HepG2 (cell line): ENCODE measurements around the gene RAPGEF5. TPM values are rescaled to one million over a fixed set of nuclear protein-coding genes. Genes with fewer than 3 reads are reported as not detected.

ENCODE experiments used
- ATAC-seq: fragments of 200-7000 bp; cut with Tn5 transposase; 3 replicates; pipeline ENCODE4 v1.9.1; 2020; ENCODE audit warnings: mild to moderate bottlenecking, moderate library complexity
- BruUV-seq: library from RNA; stranded (reverse); fragments of 400-500 nt; replicated peaks from 2 replicates; lab custom pipeline; 2021; lab: Mats Ljungman, UMichigan
- CTCF ChIA-PET: fragments of 300-600 bp; formaldehyde crosslinking; extraction: SDS; loops from one replicate; lab custom pipeline; 2021; ENCODE audit warnings: low total read pairs, inconsistent platforms, low intra/inter-chr PET ratio; lab: Yijun Ruan, JAX
- POLR2A ChIA-PET: fragments of 350-600 bp; sonication (Branson Sonifier 250); formaldehyde crosslinking; loops from one replicate; lab custom pipeline; 2020; ENCODE audit warnings: antibody characterized with exemption, inconsistent platforms; lab: Yijun Ruan, JAX
- DNase-seq: peaks from one replicate; pipeline ENCODE4 v3.0.0-alpha.2; 2015; ENCODE audit warnings: low spot score
- FAIRE-seq: peaks from 3 replicates; lab custom pipeline; 2011; peaks lifted over from hg19 to GRCh38; lab: Jason Lieb, UNC
- H2AFZ ChIP-seq: one replicate; pipeline ENCODE4 v1.6.1; 2011; ENCODE audit warnings: low read length, inconsistent platforms
- H3K27ac ChIP-seq: fragments of 300-600 bp; 3 replicates; pipeline ENCODE4 v1.8.0; 2011; ENCODE audit warnings: mixed run types, mild to moderate bottlenecking, mixed read lengths, low read length, inconsistent platforms; ENCODE audit not compliant: insufficient read depth; ENCODE audit errors: extremely low read length
- H3K27me3 ChIP-seq, 2 experiments: fragments of 200-600 bp in 1 of 2; 2 replicates in 1 of 2; 3 replicates in 1 of 2; pipeline versions ENCODE4 v1.6.0 to v1.8.0; 2011; ENCODE audit warnings: low read length in 2 of 2, mild to moderate bottlenecking in 2 of 2, moderate library complexity in 2 of 2, inconsistent platforms in 1 of 2; ENCODE audit not compliant: insufficient read depth in 2 of 2, control insufficient read depth in 1 of 2
- H3K36me3 ChIP-seq, 2 experiments: fragments of 200-600 bp in 1 of 2; replicated peaks in 1 of 2; 2 replicates in 1 of 2; 3 replicates in 1 of 2; pipeline versions ENCODE4 v1.5.1 to v1.8.0; 2011; ENCODE audit warnings: low read length in 2 of 2, inconsistent platforms in 1 of 2; ENCODE audit not compliant: insufficient read depth in 2 of 2, control insufficient read depth in 1 of 2
- H3K4me1 ChIP-seq: 2 replicates; pipeline ENCODE4 v1.5.1; 2012; ENCODE audit warnings: low read length, inconsistent platforms; ENCODE audit not compliant: insufficient read depth
- H3K4me2 ChIP-seq: 2 replicates; pipeline ENCODE4 v1.6.0; 2011; ENCODE audit warnings: low read depth, low read length, inconsistent platforms
- H3K4me3 ChIP-seq, 3 experiments: fragments of 200-600 bp in 1 of 3; sonication (generic), shearing (Covaris generic) in 1 of 3; replicated peaks in 1 of 3; 2 replicates each; pipeline ENCODE4 v1.5.1; 2011 to 2016; ENCODE audit warnings: low read length in 3 of 3, inconsistent platforms in 2 of 3, low read depth in 2 of 3, mild to moderate bottlenecking in 2 of 3, control low read depth in 1 of 3, mixed read lengths in 1 of 3; ENCODE audit not compliant: insufficient read depth in 1 of 3
- H3K79me2 ChIP-seq: one replicate; pipeline ENCODE4 v1.6.1; 2011; ENCODE audit warnings: low read length, inconsistent platforms; ENCODE audit not compliant: insufficient read depth
- H3K9ac ChIP-seq: 2 replicates; pipeline ENCODE4 v1.6.0; 2011; ENCODE audit warnings: mild to moderate bottlenecking, low read depth, low read length, inconsistent platforms; ENCODE audit not compliant: insufficient read depth
- H3K9me3 ChIP-seq: 2 replicates; pipeline ENCODE4 v1.5.1; 2012; ENCODE audit warnings: mild to moderate bottlenecking, low read length
- H4K20me1 ChIP-seq: 2 replicates; pipeline ENCODE4 v1.6.0; 2011; ENCODE audit warnings: inconsistent platforms, mild to moderate bottlenecking, low read length, moderate library complexity; ENCODE audit not compliant: insufficient read depth
- DZIP1 ChIP-seq: sonication (generic); formaldehyde crosslinking; IDR thresholded peaks from 2 replicates; pipeline ENCODE4 v1.5.0; 2020; ENCODE audit warnings: mild to moderate bottlenecking, missing genetic modification reagents
- MATR3 ChIP-seq: sonication (generic); formaldehyde crosslinking; IDR thresholded peaks from 2 replicates; pipeline ENCODE4 v1.4.0; 2020; ENCODE audit warnings: missing genetic modification reagents
- ZNF232 ChIP-seq: sonication (generic); formaldehyde crosslinking; IDR thresholded peaks from 2 replicates; pipeline ENCODE4 v1.4.0; 2020; ENCODE audit warnings: missing genetic modification reagents, borderline replicate concordance
- ZNF253 ChIP-seq: sonication (generic); formaldehyde crosslinking; IDR thresholded peaks from 2 replicates; pipeline ENCODE4 v1.8.0; 2022; ENCODE audit warnings: mild to moderate bottlenecking, missing genetic modification reagents, borderline replicate concordance
- ZNF543 ChIP-seq: sonication (generic); formaldehyde crosslinking; IDR thresholded peaks from 2 replicates; pipeline ENCODE4 v1.4.0; 2020; ENCODE audit warnings: mild to moderate bottlenecking, missing genetic modification reagents
- ZNF781 ChIP-seq: sonication (generic); formaldehyde crosslinking; IDR thresholded peaks from 2 replicates; pipeline ENCODE4 v1.5.1; 2020; ENCODE audit warnings: borderline replicate concordance, mild to moderate bottlenecking, missing genetic modification reagents; ENCODE audit errors: not compliant biosample characterization
- WGBS: methylation state at CpG from one replicate; pipeline ENCODE4 v1.1.6; 2017; ENCODE audit warnings: low lambda C conversion rate; 5-methylcytosine and 5-hydroxymethylcytosine counted together
- in situ Hi-C: cut with HindIII; loops from 2 replicates; pipeline ENCODE4 v1.10.0; 2017; ENCODE audit warnings: low pct_unique_long_range_greater_than_20kb; ENCODE audit not compliant: extremely low pct_ligation_motif_present
- intact Hi-C: fragments of 100-400 bp; cut with micrococcal nuclease; formaldehyde crosslinking; loops from one replicate; pipeline ENCODE4 v1.10.0; 2022; ENCODE audit not compliant: unreplicated experiment
- polyA plus RNA-seq, 8 experiments: library from polyadenylated mRNA; depleted of rRNA in 3 of 8; stranded (reverse) in 7 of 8; unstranded in 1 of 8; fragments of >200 nt; fragmentation: Illumina TruSeq in 4 of 8; extraction: Trizol in 4 of 8; gene quantifications; 2 replicates each; pipeline versions ENCODE4 v1.2.1 to v1.2.3, GENCODE V29; 2011 to 2016; ENCODE audit warnings: low read depth in 4 of 8, missing spikeins in 1 of 8, mixed read lengths in 1 of 8; ENCODE audit not compliant: insufficient read depth in 1 of 8
- total RNA-seq, 5 experiments: library from RNA; depleted of rRNA; stranded (reverse); fragments of >200 nt; fragmentation: Illumina TruSeq; extraction: Trizol; gene quantifications; 2 replicates each; pipeline ENCODE4 v1.2.3, GENCODE V29; 2016; ENCODE audit warnings: low read depth in 1 of 5
- TF ChIP-seq, protein P1 (sequence below): IDR thresholded peaks from 2 replicates; pipeline ENCODE4 v1.4.0; 2020; ENCODE audit warnings: mild to moderate bottlenecking, missing genetic modification reagents
- TF ChIP-seq, protein P2 (sequence below): IDR thresholded peaks from 2 replicates; pipeline ENCODE4 v1.6.1; 2016; ENCODE audit warnings: control low read depth

RAPGEF5 gene
- total and polyA plus RNA-seq, 2 of the 13 experiments (the other 11 are each of a cell fraction or from before 2014, with no cell fraction given) = 17.1 to 23.4 TPM

GRCh38 chr7:22200238-22200637 lies 156.7 kb downstream of the RAPGEF5 start (continued):
- TF ChIP-seq ZNF232 (CRISPR knock-in tag) (no peak), ZNF253 (CRISPR knock-in tag) (no peak)
- TF ChIP-seq, all 625 proteins: peak for 0

DNA sequence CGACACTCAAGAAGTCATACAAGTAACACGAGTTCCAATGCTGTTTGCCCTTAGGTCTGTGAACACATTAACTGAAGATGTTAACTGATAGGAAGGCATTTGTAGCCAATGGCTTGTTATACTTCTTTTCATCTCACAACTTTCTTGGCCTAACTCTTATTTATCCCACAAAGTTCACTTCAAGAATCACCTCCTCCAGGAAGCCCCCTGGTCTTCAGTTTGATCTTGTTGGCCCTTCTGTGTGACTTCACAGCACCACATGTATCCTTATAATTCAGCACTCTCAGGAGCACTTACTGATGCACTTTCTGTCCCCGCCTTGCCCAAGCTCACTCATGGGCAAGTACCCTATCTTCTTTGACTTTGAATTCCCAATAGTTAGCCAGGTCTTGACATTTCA lies 159.6 kb downstream of the RAPGEF5 start:
- in situ Hi-C loops = no loop called here
- Histone ChIP-seq H3K9ac (no peak overlapping the region), H3K27ac (no peak overlapping the region), H3K4me1 (no peaks in the 10 kb centered on the region), H3K4me3 (no peak overlapping the region), H3K79me2 (peaks cover 3% of the 10 kb centered on the region)
- FAIRE-seq = no peak
- no TSS peak for BruUV-seq
- TF ChIP-seq, protein P1, sequence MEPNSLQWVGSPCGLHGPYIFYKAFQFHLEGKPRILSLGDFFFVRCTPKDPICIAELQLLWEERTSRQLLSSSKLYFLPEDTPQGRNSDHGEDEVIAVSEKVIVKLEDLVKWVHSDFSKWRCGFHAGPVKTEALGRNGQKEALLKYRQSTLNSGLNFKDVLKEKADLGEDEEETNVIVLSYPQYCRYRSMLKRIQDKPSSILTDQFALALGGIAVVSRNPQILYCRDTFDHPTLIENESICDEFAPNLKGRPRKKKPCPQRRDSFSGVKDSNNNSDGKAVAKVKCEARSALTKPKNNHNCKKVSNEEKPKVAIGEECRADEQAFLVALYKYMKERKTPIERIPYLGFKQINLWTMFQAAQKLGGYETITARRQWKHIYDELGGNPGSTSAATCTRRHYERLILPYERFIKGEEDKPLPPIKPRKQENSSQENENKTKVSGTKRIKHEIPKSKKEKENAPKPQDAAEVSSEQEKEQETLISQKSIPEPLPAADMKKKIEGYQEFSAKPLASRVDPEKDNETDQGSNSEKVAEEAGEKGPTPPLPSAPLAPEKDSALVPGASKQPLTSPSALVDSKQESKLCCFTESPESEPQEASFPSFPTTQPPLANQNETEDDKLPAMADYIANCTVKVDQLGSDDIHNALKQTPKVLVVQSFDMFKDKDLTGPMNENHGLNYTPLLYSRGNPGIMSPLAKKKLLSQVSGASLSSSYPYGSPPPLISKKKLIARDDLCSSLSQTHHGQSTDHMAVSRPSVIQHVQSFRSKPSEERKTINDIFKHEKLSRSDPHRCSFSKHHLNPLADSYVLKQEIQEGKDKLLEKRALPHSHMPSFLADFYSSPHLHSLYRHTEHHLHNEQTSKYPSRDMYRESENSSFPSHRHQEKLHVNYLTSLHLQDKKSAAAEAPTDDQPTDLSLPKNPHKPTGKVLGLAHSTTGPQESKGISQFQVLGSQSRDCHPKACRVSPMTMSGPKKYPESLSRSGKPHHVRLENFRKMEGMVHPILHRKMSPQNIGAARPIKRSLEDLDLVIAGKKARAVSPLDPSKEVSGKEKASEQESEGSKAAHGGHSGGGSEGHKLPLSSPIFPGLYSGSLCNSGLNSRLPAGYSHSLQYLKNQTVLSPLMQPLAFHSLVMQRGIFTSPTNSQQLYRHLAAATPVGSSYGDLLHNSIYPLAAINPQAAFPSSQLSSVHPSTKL (CRISPR knock-in tag) = no peak
- TF ChIP-seq ZNF781 (CRISPR knock-in tag) (no peak), ZNF543 (no peak), MATR3 (CRISPR knock-in tag) (no peak), DZIP1 (no peak)
- TF ChIP-seq, protein P2, sequence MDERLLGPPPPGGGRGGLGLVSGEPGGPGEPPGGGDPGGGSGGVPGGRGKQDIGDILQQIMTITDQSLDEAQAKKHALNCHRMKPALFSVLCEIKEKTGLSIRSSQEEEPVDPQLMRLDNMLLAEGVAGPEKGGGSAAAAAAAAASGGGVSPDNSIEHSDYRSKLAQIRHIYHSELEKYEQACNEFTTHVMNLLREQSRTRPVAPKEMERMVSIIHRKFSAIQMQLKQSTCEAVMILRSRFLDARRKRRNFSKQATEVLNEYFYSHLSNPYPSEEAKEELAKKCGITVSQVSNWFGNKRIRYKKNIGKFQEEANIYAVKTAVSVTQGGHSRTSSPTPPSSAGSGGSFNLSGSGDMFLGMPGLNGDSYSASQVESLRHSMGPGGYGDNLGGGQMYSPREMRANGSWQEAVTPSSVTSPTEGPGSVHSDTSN (CRISPR knock-in tag) = no peak
- TF ChIP-seq, all 625 proteins: peak for 0
- no peaks in the 10 kb centered on the region for H3K9me3 ChIP-seq
- peaks cover 12% of the 10 kb centered on the region; the same call in 1 of the 2 replicates for H4K20me1 ChIP-seq
- H3K36me3 ChIP-seq = peaks cover 22 to 63% of the 10 kb centered on the region in 2 experiments
- CTCF ChIA-PET = no interaction called here
- H3K4me2 ChIP-seq = no peak overlapping the region
- DNase-seq (no peak), ATAC-seq (no peak)
- POLR2A ChIA-PET = no interaction called here
- 98% methylated on average over 3 of the region's 3 CpGs for WGBS
- no peak overlapping the region for H2AFZ ChIP-seq
- intact Hi-C loops = no loop called here
- H3K27me3 ChIP-seq = no peaks in the 10 kb centered on the region
